H1 (cell line): ENCODE measurements around the gene ZNF860. TPM values are rescaled to one million over a fixed set of nuclear protein-coding genes. Genes with fewer than 3 reads are reported as not detected.

Source experiments
- CTCF ChIA-PET: fragments of 300-600 bp; sonication (Branson Sonifier 250); formaldehyde crosslinking; loops from one replicate; lab custom pipeline; 2021; ENCODE audit not compliant: partially characterized antibody; lab: Charles Lee
- POLR2A ChIA-PET: fragments of 300-600 bp; sonication (Branson Sonifier 250); formaldehyde crosslinking; loops from one replicate; lab custom pipeline; 2021; ENCODE audit warnings: inconsistent platforms; ENCODE audit not compliant: partially characterized antibody; lab: Charles Lee
- DNase-seq, 2 experiments: peaks; one replicate each; pipeline versions ENCODE4 v3.0.0 to v3.0.0-alpha.2; 2010 to 2022; ENCODE audit warnings: low spot score in 2 of 2, low read depth in 1 of 2, mixed read lengths in 1 of 2
- FAIRE-seq: peaks from 2 replicates; lab custom pipeline; 2011; peaks lifted over from hg19 to GRCh38; lab: Jason Lieb, UNC
- H2AFZ ChIP-seq: 2 replicates; pipeline ENCODE4 v1.8.1; 2012; ENCODE audit warnings: low read length, inconsistent platforms
- H2AK5ac ChIP-seq: 2 replicates; pipeline ENCODE4 v1.6.1; 2013; ENCODE audit warnings: low read depth, low read length
- H2BK120ac ChIP-seq: replicated peaks from 2 replicates; pipeline ENCODE3; 2013; ENCODE audit warnings: low read depth, low read length, inconsistent platforms
- H2BK12ac ChIP-seq: 2 replicates; pipeline ENCODE4 v1.6.1; 2013; ENCODE audit warnings: low read depth, low read length
- H2BK15ac ChIP-seq: 2 replicates; pipeline ENCODE4 v1.6.1; 2013; ENCODE audit warnings: low read length
- H2BK20ac ChIP-seq: 2 replicates; pipeline ENCODE4 v1.6.1; 2013; ENCODE audit warnings: low read length
- H2BK5ac ChIP-seq: 2 replicates; pipeline ENCODE4 v1.6.1; 2013; ENCODE audit warnings: low read depth, low read length
- H3K14ac ChIP-seq: 2 replicates; pipeline ENCODE4 v1.6.1; 2013; ENCODE audit warnings: inconsistent platforms; ENCODE audit not compliant: insufficient read length
- H3K18ac ChIP-seq: 2 replicates; pipeline ENCODE4 v1.6.1; 2013; ENCODE audit warnings: low read length; ENCODE audit errors: extremely low read depth
- H3K23ac ChIP-seq: 2 replicates; pipeline ENCODE4 v1.6.1; 2013; ENCODE audit warnings: inconsistent platforms; ENCODE audit not compliant: insufficient read length
- H3K23me2 ChIP-seq: 2 replicates; pipeline ENCODE4 v1.6.1; 2013; ENCODE audit warnings: low read depth, low read length
- H3K27ac ChIP-seq: 2 replicates; pipeline ENCODE4 v1.6.1; 2011; ENCODE audit warnings: low read depth, low read length, inconsistent platforms
- H3K27me3 ChIP-seq, 4 experiments: replicated peaks in 1 of 4; 1 replicate in 1 of 4; 2 replicates in 3 of 4; pipeline versions ENCODE4 v1.6.1 to v1.8.1; 2011 to 2013; ENCODE audit warnings: low read length in 3 of 4, mild to moderate bottlenecking in 3 of 4, inconsistent platforms in 2 of 4, mixed read lengths in 2 of 4, moderate library complexity in 1 of 4; ENCODE audit not compliant: control insufficient read depth in 3 of 4, insufficient read depth in 3 of 4; ENCODE audit errors: extremely low read depth in 1 of 4
- H3K36me3 ChIP-seq, 4 experiments: 2 replicates each; pipeline versions ENCODE4 v1.6.1 to v1.8.1; 2011 to 2013; ENCODE audit warnings: mild to moderate bottlenecking in 4 of 4, low read length in 3 of 4, moderate library complexity in 2 of 4, control low read depth in 1 of 4, inconsistent platforms in 1 of 4; ENCODE audit not compliant: insufficient read depth in 4 of 4, control insufficient read depth in 2 of 4
- H3K4ac ChIP-seq: replicated peaks from 2 replicates; pipeline ENCODE3; 2013; ENCODE audit warnings: low read length, low read depth, mixed read lengths, inconsistent platforms; ENCODE audit not compliant: insufficient read length
- H3K4me1 ChIP-seq, 4 experiments: replicated peaks in 1 of 4; 1 replicate in 1 of 4; 2 replicates in 3 of 4; pipeline versions ENCODE4 v1.6.1 to v1.8.1; 2011 to 2013; ENCODE audit warnings: low read length in 3 of 4, inconsistent platforms in 2 of 4, mixed read lengths in 1 of 4; ENCODE audit not compliant: insufficient read depth in 4 of 4, control insufficient read depth in 3 of 4
- H3K4me2 ChIP-seq, 2 experiments: 2 replicates each; pipeline versions ENCODE4 v1.6.1 to v1.8.1; 2011 to 2013; ENCODE audit warnings: low read depth in 2 of 2, low read length in 2 of 2, control low read depth in 1 of 2, inconsistent platforms in 1 of 2, mild to moderate bottlenecking in 1 of 2; ENCODE audit not compliant: insufficient read depth in 1 of 2
- H3K4me3 ChIP-seq, 4 experiments: fragments of 200-600, 300-600 bp in 1 of 4; sonication (generic), shearing (Covaris generic), sonication (Bioruptor Twin) in 1 of 4; 2 replicates each; pipeline versions ENCODE4 v1.5.1 to v1.8.1; 2011 to 2016; ENCODE audit warnings: low read length in 4 of 4, low read depth in 3 of 4, control low read depth in 2 of 4, inconsistent platforms in 2 of 4, mild to moderate bottlenecking in 2 of 4, mixed read lengths in 1 of 4, moderate library complexity in 1 of 4; ENCODE audit not compliant: insufficient read depth in 2 of 4; ENCODE audit errors: extremely low read depth in 1 of 4
- H3K56ac ChIP-seq: replicated peaks from 2 replicates; pipeline ENCODE3; 2013; ENCODE audit warnings: low read depth, mild to moderate bottlenecking, mixed read lengths, low read length, inconsistent platforms; ENCODE audit not compliant: insufficient read length
- H3K79me1 ChIP-seq: 2 replicates; pipeline ENCODE4 v1.6.1; 2013; ENCODE audit warnings: low read depth, low read length, control low read depth
- H3K79me2 ChIP-seq, 2 experiments: 2 replicates each; pipeline versions ENCODE4 v1.6.1 to v1.8.1; 2012 to 2013; ENCODE audit warnings: low read length in 2 of 2, mild to moderate bottlenecking in 2 of 2, inconsistent platforms in 1 of 2; ENCODE audit not compliant: insufficient read depth in 2 of 2, control insufficient read depth in 1 of 2
- H3K9ac ChIP-seq, 4 experiments: replicated peaks in 1 of 4; 1 replicate in 1 of 4; 2 replicates in 3 of 4; pipeline versions ENCODE4 v1.6.1 to v1.8.1; 2011 to 2013; ENCODE audit warnings: low read depth in 3 of 4, low read length in 3 of 4, control low read depth in 2 of 4, mild to moderate bottlenecking in 2 of 4, moderate library complexity in 2 of 4, inconsistent platforms in 1 of 4; ENCODE audit errors: extremely low read depth in 1 of 4
- H3K9me3 ChIP-seq, 2 experiments: 2 replicates each; pipeline versions ENCODE4 v1.6.1 to v1.8.1; 2012 to 2013; ENCODE audit warnings: mild to moderate bottlenecking in 2 of 2, moderate library complexity in 2 of 2, control low read depth in 1 of 2, inconsistent platforms in 1 of 2, low read depth in 1 of 2, low read length in 1 of 2, mixed read lengths in 1 of 2; ENCODE audit not compliant: insufficient read depth in 2 of 2
- H4K20me1 ChIP-seq, 2 experiments: replicated peaks in 1 of 2; 2 replicates each; pipeline versions ENCODE3 to v1.8.1; 2011 to 2013; ENCODE audit warnings: inconsistent platforms in 2 of 2, low read length in 2 of 2, mild to moderate bottlenecking in 1 of 2; ENCODE audit not compliant: insufficient read depth in 2 of 2, control insufficient read depth in 1 of 2
- H4K5ac ChIP-seq: 2 replicates; pipeline ENCODE4 v1.6.1; 2013; ENCODE audit warnings: low read length, low read depth, mixed read lengths, inconsistent platforms; ENCODE audit not compliant: insufficient read length
- H4K8ac ChIP-seq: 2 replicates; pipeline ENCODE4 v1.8.0; 2013; ENCODE audit warnings: mild to moderate bottlenecking, moderate library complexity, low read length, inconsistent platforms; ENCODE audit not compliant: insufficient read depth; ENCODE audit errors: extremely low read depth
- H4K91ac ChIP-seq: replicated peaks from 2 replicates; pipeline ENCODE3; 2013; ENCODE audit warnings: low read length, mixed read lengths, inconsistent platforms; ENCODE audit not compliant: insufficient read length
- CBX5 ChIP-seq: fragments of 300-800, 300-1000 bp; sonication (generic); IDR thresholded peaks from 2 replicates; pipeline ENCODE4 v1.7.1; 2016; ENCODE audit warnings: antibody characterized with exemption, low read length, low read depth
- CBX8 ChIP-seq: fragments of 300-800, 300-1000 bp; sonication (generic); IDR thresholded peaks from 2 replicates; pipeline ENCODE4 v1.7.1; 2016; ENCODE audit warnings: low read depth, low read length, borderline replicate concordance
- CHD1 ChIP-seq: IDR thresholded peaks from 2 replicates; pipeline ENCODE4 v1.6.1; 2012; ENCODE audit warnings: low read depth, low read length, improper control_type of control experiment
- JUN ChIP-seq: IDR thresholded peaks from 2 replicates; pipeline ENCODE4 v1.6.1; 2011; ENCODE audit warnings: low read depth, mild to moderate bottlenecking, improper control_type of control experiment, low read length
- KDM1A ChIP-seq: fragments of 200-600, 300-600 bp; sonication (generic); IDR thresholded peaks from 2 replicates; pipeline ENCODE4 v1.7.1; 2016; ENCODE audit warnings: mild to moderate bottlenecking, low read length, borderline replicate concordance
- PHF8 ChIP-seq: fragments of 200-600 bp; sonication (generic); conservative IDR thresholded peaks from 2 replicates; pipeline ENCODE4 v1.7.1; 2012; ENCODE audit warnings: low read depth, mild to moderate bottlenecking, inconsistent platforms, low read length, moderate library complexity
- RAD21 ChIP-seq, 2 experiments: IDR thresholded peaks in 1 of 2; conservative IDR thresholded peaks in 1 of 2; 2 replicates each; pipeline ENCODE4 v1.6.1; 2011; ENCODE audit warnings: low read depth in 2 of 2, low read length in 2 of 2, improper control_type of control experiment in 1 of 2, inconsistent platforms in 1 of 2, mild to moderate bottlenecking in 1 of 2, moderate library complexity in 1 of 2
- RNF2 ChIP-seq: fragments of 200-900, 300-1000 bp; sonication (generic); IDR thresholded peaks from 2 replicates; pipeline ENCODE4 v1.7.1; 2016; ENCODE audit warnings: borderline replicate concordance, low read depth, mild to moderate bottlenecking, antibody characterized with exemption, low read length; ENCODE audit not compliant: poor library complexity, severe bottlenecking; ENCODE audit errors: missing control alignments
- SP2 ChIP-seq: IDR thresholded peaks from 2 replicates; pipeline ENCODE4 v1.6.1; 2012; ENCODE audit warnings: mild to moderate bottlenecking, low read length, inconsistent platforms
- SRF ChIP-seq: IDR thresholded peaks from 2 replicates; pipeline ENCODE4 v1.6.1; 2011; ENCODE audit warnings: mild to moderate bottlenecking, low read depth, low read length, moderate library complexity
- TAF1 ChIP-seq: IDR thresholded peaks from 2 replicates; pipeline ENCODE4 v1.6.1; 2011; ENCODE audit warnings: mild to moderate bottlenecking, low read depth, low read length
- TAF7 ChIP-seq: optimal IDR thresholded peaks from 2 replicates; pipeline ENCODE3; 2011; ENCODE audit warnings: low read depth, mild to moderate bottlenecking, inconsistent platforms, low read length, moderate library complexity, borderline replicate concordance
- TCF12 ChIP-seq: IDR thresholded peaks from 2 replicates; pipeline ENCODE4 v1.6.1; 2011; ENCODE audit warnings: low read depth, mild to moderate bottlenecking, low read length
- WGBS, 2 experiments: shearing (Covaris generic) in 1 of 2; methylation state at CpG; one replicate each; pipeline versions ENCODE4 v1.1.6 to v1.1.7; 2013 to 2015; ENCODE audit warnings: low lambda C conversion rate in 2 of 2, mixed read lengths in 2 of 2, inconsistent platforms in 1 of 2, low coverage in 1 of 2, missing lambda C conversion rate in 1 of 2; ENCODE audit not compliant: insufficient replicate concordance in 2 of 2, insufficient coverage in 1 of 2, insufficient read length in 1 of 2; ENCODE audit errors: extremely low coverage in 1 of 2, missing lambda C conversion rate in 1 of 2; 5-methylcytosine and 5-hydroxymethylcytosine counted together
- polyA plus RNA-seq, 7 experiments: library from polyadenylated mRNA; depleted of rRNA in 3 of 7; stranded (reverse) in 5 of 7; unstranded in 2 of 7; fragments of >200 nt in 5 of 7; fragments of 200-250 nt in 2 of 7; gene quantifications; 1 replicate in 5 of 7; 2 replicates in 1 of 7; 4 replicates in 1 of 7; pipeline versions ENCODE4 v1.2.1 to v1.2.3, GENCODE V29; 2011 to 2013; ENCODE audit warnings: missing spikeins in 2 of 7, mixed read lengths in 2 of 7
- total RNA-seq: library from RNA; stranded (reverse); fragmentation: NEBNext Ultra II Directional; extraction: Animal tissue kit (Norgen Biotek cat#: 25700); gene quantifications from 2 replicates; pipeline ENCODE4 v1.2.1, GENCODE V29; 2021

The ZNF860 gene
- total and polyA plus RNA-seq, 2 of the 8 experiments (the other 6 are each of a cell fraction or from before 2014, with no cell fraction given), result 3.2 to 8.6 TPM

DNA sequence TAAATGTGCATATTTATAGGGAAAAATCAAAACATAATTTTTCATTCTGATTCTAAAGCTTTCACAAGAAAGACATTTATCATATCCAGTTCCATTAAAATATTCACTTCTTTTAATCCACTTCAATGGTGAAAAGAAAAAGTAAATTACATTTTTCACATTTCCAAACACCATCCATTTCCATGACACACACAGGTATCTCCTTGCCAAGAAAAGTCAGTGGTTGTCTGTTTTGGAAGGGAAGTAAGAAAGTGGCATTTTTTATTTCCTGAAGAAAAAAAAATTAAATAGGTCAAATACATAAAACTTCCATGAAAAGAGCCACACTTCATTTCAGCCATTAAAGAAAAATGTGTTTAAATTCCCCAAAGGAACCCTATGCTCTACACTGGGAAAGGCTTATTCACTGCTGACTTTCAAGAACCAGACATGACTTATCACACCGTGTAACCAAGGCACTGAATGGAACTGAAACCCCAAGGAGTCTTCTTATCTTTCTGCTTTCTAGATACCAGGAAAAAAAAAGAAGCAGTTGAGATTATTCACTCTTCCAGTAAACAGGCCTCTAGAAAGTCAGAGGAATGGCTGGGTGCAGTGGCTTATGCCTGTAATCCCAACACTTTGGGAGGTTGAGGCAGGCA, 45.0 kb upstream of the ZNF860 start:
- Histone ChIP-seq H3K4me3 (no peak overlapping the region), H3K27ac (no peak overlapping the region), H3K79me2 (peaks cover 19 to 89% of the 10 kb centered on the region in 2 experiments), H2BK5ac (no peak overlapping the region), H2BK120ac (no peak overlapping the region), H3K36me3 (no peaks in the 10 kb centered on the region), H3K4ac (no peak overlapping the region), H2BK15ac (no peak overlapping the region), H3K18ac (no peak overlapping the region), H3K4me1 (peaks cover 2 to 18% (median 5%) of the 10 kb centered on the region in 4 experiments; a peak in 5 of 7 replicates), H3K4me2 (no peak overlapping the region), H4K91ac (no peak overlapping the region), H3K14ac (no peak overlapping the region), H2AFZ (no peak overlapping the region), H2BK20ac (no peak overlapping the region), H3K79me1 (peaks cover 14% of the 10 kb centered on the region), H3K27me3 (no peaks in the 10 kb centered on the region), H2BK12ac (no peak overlapping the region), H4K8ac (no peak overlapping the region), H3K9me3 (no peaks in the 10 kb centered on the region), H3K9ac (no peak overlapping the region), H3K56ac (no peak overlapping the region), H2AK5ac (no peak overlapping the region), H3K23me2 (peaks cover 3% of the 10 kb centered on the region; the same call in 1 of the 2 replicates), H4K5ac (no peak overlapping the region), H4K20me1 (no peaks in the 10 kb centered on the region), H3K23ac (no peak overlapping the region)
- DNase-seq, result no peak
- CTCF ChIA-PET, result interaction anchor here (0.7 to 1.3 kb wide), 2 partner anchors 8 to 14 kb away, joined by 3 to 4 read pairs; no protein-coding TSS in a partner anchor
- TF ChIP-seq TCF12 (no peak), CBX5 (no peak), KDM1A (no peak), TAF7 (no peak), RNF2 (no peak), CBX8 (no peak), CHD1 (no peak), PHF8 (no peak), TAF1 (no peak), SRF (no peak), SP2 (no peak), JUN (no peak), RAD21 (IDR thresholded peaks at IDR 0.05 in 1 of 2, conservative IDR thresholded peaks at IDR 0.05 in 1 of 2; ENCODE audit: low read depth in 2 of 2, low read length in 2 of 2) (no peak)
- POLR2A ChIA-PET, result interaction anchor here (0.8 to 1.6 kb wide), 3 partner anchors 9 to 24 kb away, joined by 3 to 6 read pairs (median 3); no protein-coding TSS in a partner anchor
- no peak for FAIRE-seq
- WGBS, 2 experiments, result 80% methylated on average over 1 of the region's 1 CpG; no CpG with 5 or more reads in 1 of the 2 experiments
